GM12892 (cell line): ENCODE results near the gene TCF21.

Experiments used
- DNase-seq: peaks from one replicate; pipeline ENCODE4 v3.0.0; 2011; ENCODE audit not compliant: insufficient read length
- FAIRE-seq: peaks from 2 replicates; lab custom pipeline; 2011; peaks lifted over from hg19 to GRCh38; lab: Jason Lieb, UNC
- POLR2A ChIP-seq: IDR thresholded peaks from 2 replicates; pipeline ENCODE4 v1.6.1; 2011; ENCODE audit warnings: low read depth, low read length, control low read depth
- POLR2AphosphoS5 ChIP-seq: IDR thresholded peaks from 2 replicates; pipeline ENCODE4 v1.6.1; 2011; ENCODE audit warnings: low read depth, low read length, control low read depth
- TAF1 ChIP-seq: IDR thresholded peaks from 2 replicates; pipeline ENCODE4 v1.6.1; 2011; ENCODE audit warnings: low read depth, mild to moderate bottlenecking, control low read depth, low read length, borderline replicate concordance

TCF21 gene

GRCh38 chr6:133891149-133891926, 2.4 kb downstream of the TCF21 start:
- FAIRE-seq (no peak), DNase-seq (no peak)
- no peak for TF ChIP-seq TAF1
- TF ChIP-seq POLR2A, result no peak
- TF ChIP-seq POLR2AphosphoS5, result no peak

GRCh38 chr6:133891927-133892812, 3.3 kb downstream of the TCF21 start:
- DNase-seq (no peak), FAIRE-seq (no peak)
- TF ChIP-seq TAF1, result no peak
- TF ChIP-seq POLR2AphosphoS5, result no peak
- TF ChIP-seq POLR2A, result no peak

GRCh38 chr6:133892813-133893691, 4.1 kb downstream of the TCF21 start:
- DNase-seq (no peak), FAIRE-seq (no peak)
- no peak for TF ChIP-seq POLR2AphosphoS5
- TF ChIP-seq POLR2A, result no peak
- TF ChIP-seq TAF1, result no peak

GRCh38 chr6:133893946-133894345, 5.0 kb downstream of the TCF21 start:
- no peak for FAIRE-seq
- TF ChIP-seq POLR2A (no peak), TAF1 (no peak), POLR2AphosphoS5 (no peak)
- DNase-seq, result no peak

- FAIRE-seq (no peak), DNase-seq (no peak)
- no peak for TF ChIP-seq POLR2A
- no peak for TF ChIP-seq TAF1
- no peak for TF ChIP-seq POLR2AphosphoS5
These were observed 5.5 kb downstream of the TCF21 start for GRCh38 chr6:133894369-133894768.

GRCh38 chr6:133894795-133895358, 6.0 kb downstream of the TCF21 start:
- TF ChIP-seq POLR2AphosphoS5, result no peak
- no peak for TF ChIP-seq TAF1
- TF ChIP-seq POLR2A, result no peak
- no peak for FAIRE-seq
- DNase-seq, result no peak

GRCh38 chr6:133895573-133896343, 6.8 kb downstream of the TCF21 start:
- TF ChIP-seq TAF1, result no peak
- TF ChIP-seq POLR2AphosphoS5, result no peak
- FAIRE-seq (no peak), DNase-seq (no peak)

GRCh38 chr6:133896344-133896721, 7.4 kb downstream of the TCF21 start:
- FAIRE-seq (no peak), DNase-seq (no peak)
- TF ChIP-seq TAF1, result no peak
- TF ChIP-seq POLR2AphosphoS5, result no peak
- no peak for TF ChIP-seq POLR2A

- FAIRE-seq (no peak), DNase-seq (no peak)
- no peak for TF ChIP-seq TAF1
- TF ChIP-seq POLR2A, result no peak
- no peak for TF ChIP-seq POLR2AphosphoS5
These were observed 9.3 kb downstream of the TCF21 start for GRCh38 chr6:133898263-133898662.

GRCh38 chr6:133899556-133899955, 10.6 kb downstream of the TCF21 start:
- DNase-seq (no peak), FAIRE-seq (no peak)
- TF ChIP-seq POLR2A (no peak), TAF1 (no peak), POLR2AphosphoS5 (no peak)
